Left ventricle myocardium inferior (tissue), 1 donor: ENCODE results near the gene KRT16. TPM values are rescaled to one million over a fixed set of nuclear protein-coding genes. Genes with fewer than 3 reads are reported as not detected.

ENCODE experiments used
- DNase-seq: peaks from one replicate; pipeline ENCODE4 v3.0.0-alpha.2; 2020
- H3K27ac ChIP-seq: fragments of 200-600 bp; replicated peaks from 2 replicates; pipeline ENCODE4 v1.8.0; 2021
- H3K27me3 ChIP-seq: fragments of 200-600 bp; 2 replicates; pipeline ENCODE4 v1.8.0; 2021; ENCODE audit warnings: low read depth
- H3K36me3 ChIP-seq: fragments of 200-600 bp; 2 replicates; pipeline ENCODE4 v1.8.0; 2021
- H3K4me1 ChIP-seq: fragments of 200-600 bp; 2 replicates; pipeline ENCODE4 v1.8.0; 2021
- H3K4me3 ChIP-seq: fragments of 200-600 bp; 2 replicates; pipeline ENCODE4 v1.8.0; 2021; ENCODE audit warnings: mild to moderate bottlenecking, moderate library complexity
- H3K9me3 ChIP-seq: fragments of 200-600 bp; replicated peaks from 2 replicates; pipeline ENCODE4 v1.8.0; 2021
- CTCF ChIP-seq: fragments of 200-600 bp; IDR thresholded peaks from 2 replicates; pipeline ENCODE4 v1.8.0; 2021; ENCODE audit warnings: antibody characterized with exemption, mild to moderate bottlenecking, borderline replicate concordance
- intact Hi-C: fragments of 100-400 bp; cut with micrococcal nuclease; formaldehyde crosslinking; loops from one replicate; pipeline ENCODE4 v1.11.0; 2022
- total RNA-seq: library from RNA; stranded (reverse); fragmentation: NEBNext Ultra II Directional; extraction: Animal tissue kit (Norgen Biotek cat#: 25700); gene quantifications from one replicate; pipeline ENCODE4 v1.2.1, GENCODE V29; 2021
- donor health status: DM: no; HTN: yes; CAD: no; lungs with severe emphysema.

KRT16 gene
- total RNA-seq, 1 donor from 2014 or later, result not detected

- intact Hi-C loops, result no loop called here
- H3K27ac ChIP-seq, result no peak overlapping the region
- no peak for DNase-seq
- H3K36me3 ChIP-seq, result no peaks in the 10 kb centered on the region
- no peaks in the 10 kb centered on the region for H3K4me1 ChIP-seq
- no peaks in the 10 kb centered on the region for H3K9me3 ChIP-seq
- H3K4me3 ChIP-seq, result no peak overlapping the region
- peaks cover 57% of the 10 kb centered on the region for H3K27me3 ChIP-seq
- TF ChIP-seq CTCF, result no peak
Measured at GRCh38 chr17:41595585-41595984, 17.0 kb downstream of the KRT16 start.

GRCh38 chr17:41594363-41594915 lies 18.1 kb downstream of the KRT16 start:
- no peak overlapping the region for H3K4me3 ChIP-seq
- intact Hi-C loops, result no loop called here
- H3K36me3 ChIP-seq, result no peaks in the 10 kb centered on the region
- no peak overlapping the region for H3K27ac ChIP-seq
- no peaks in the 10 kb centered on the region for H3K9me3 ChIP-seq
- peaks cover 68% of the 10 kb centered on the region for H3K27me3 ChIP-seq
- DNase-seq, result no peak
- no peaks in the 10 kb centered on the region for H3K4me1 ChIP-seq
- no peak for TF ChIP-seq CTCF

GRCh38 chr17:41593306-41593981 lies 19.1 kb downstream of the KRT16 start:
- Histone ChIP-seq H3K4me3 (no peak overlapping the region), H3K27me3 (peaks cover 76% of the 10 kb centered on the region), H3K36me3 (no peaks in the 10 kb centered on the region), H3K27ac (no peak overlapping the region), H3K9me3 (no peaks in the 10 kb centered on the region), H3K4me1 (no peaks in the 10 kb centered on the region)
- DNase-seq, result no peak
- intact Hi-C loops, result no loop called here
- no peak for TF ChIP-seq CTCF

GRCh38 chr17:41592601-41593305 lies 19.8 kb downstream of the KRT16 start:
- Histone ChIP-seq H3K36me3 (no peaks in the 10 kb centered on the region), H3K4me1 (no peaks in the 10 kb centered on the region), H3K27ac (no peak overlapping the region), H3K9me3 (no peaks in the 10 kb centered on the region), H3K4me3 (no peak overlapping the region), H3K27me3 (peaks cover 81% of the 10 kb centered on the region)
- no peak for DNase-seq
- intact Hi-C loops, result no loop called here
- TF ChIP-seq CTCF, result no peak

GRCh38 chr17:41589301-41589700 lies 23.3 kb downstream of the KRT16 start:
- Histone ChIP-seq H3K4me3 (no peak overlapping the region), H3K9me3 (no peaks in the 10 kb centered on the region), H3K27ac (no peak overlapping the region), H3K27me3 (peaks cover 65% of the 10 kb centered on the region), H3K36me3 (no peaks in the 10 kb centered on the region), H3K4me1 (no peaks in the 10 kb centered on the region)
- no peak for DNase-seq
- TF ChIP-seq CTCF, result no peak
- intact Hi-C loops, result no loop called here
